Liver (tissue), 9 donors: ENCODE results near the gene NHP2. TPM values are rescaled to one million over a fixed set of nuclear protein-coding genes. Genes with fewer than 3 reads are reported as not detected.

ENCODE experiments used
- DNase-seq: peaks from one replicate; pipeline ENCODE4 v3.0.0-alpha.2; 2017; ENCODE audit warnings: low spot score
- H3K27ac ChIP-seq, 2 donors: one replicate each; pipeline ENCODE4 v1.7.0; 2013; ENCODE audit warnings: inconsistent platforms in 2 of 2, low read length in 2 of 2, control low read depth in 1 of 2, low read depth in 1 of 2, mild to moderate bottlenecking in 1 of 2
- H3K27me3 ChIP-seq, 4 donors: one replicate each; pipeline versions ENCODE4 v1.6.1 to v1.7.0; 2013; ENCODE audit warnings: low read length in 3 of 4, inconsistent platforms in 1 of 4, mild to moderate bottlenecking in 1 of 4, moderate library complexity in 1 of 4; ENCODE audit not compliant: control insufficient read depth in 4 of 4, insufficient read depth in 4 of 4
- H3K36me3 ChIP-seq, 4 donors: one replicate each; pipeline versions ENCODE4 v1.6.1 to v1.7.0; 2013; ENCODE audit warnings: low read length in 3 of 4, mild to moderate bottlenecking in 3 of 4, low read depth in 1 of 4, moderate library complexity in 1 of 4; ENCODE audit not compliant: control insufficient read depth in 4 of 4, insufficient read depth in 3 of 4
- H3K4me1 ChIP-seq, 4 donors: one replicate each; pipeline versions ENCODE4 v1.6.1 to v1.7.0; 2013; ENCODE audit warnings: low read length in 3 of 4, mild to moderate bottlenecking in 3 of 4, moderate library complexity in 1 of 4; ENCODE audit not compliant: control insufficient read depth in 4 of 4, insufficient read depth in 4 of 4
- H3K4me3 ChIP-seq, 3 donors: one replicate each; pipeline versions ENCODE4 v1.6.1 to v1.7.0; 2013; ENCODE audit warnings: low read length in 3 of 3, control low read depth in 1 of 3, low read depth in 1 of 3, mild to moderate bottlenecking in 1 of 3
- H3K9ac ChIP-seq, 2 donors: one replicate each; pipeline ENCODE4 v1.7.0; 2013; ENCODE audit warnings: low read length in 2 of 2, mild to moderate bottlenecking in 2 of 2, moderate library complexity in 2 of 2, control low read depth in 1 of 2, low read depth in 1 of 2
- H3K9me3 ChIP-seq, 4 donors: one replicate each; pipeline versions ENCODE4 v1.6.1 to v1.7.0; 2013; ENCODE audit warnings: low read length in 3 of 4; ENCODE audit not compliant: control insufficient read depth in 4 of 4
- ATF3 ChIP-seq: IDR thresholded peaks from 2 replicates; pipeline ENCODE4 v1.6.1; 2016; ENCODE audit warnings: antibody characterized with exemption
- CTCF ChIP-seq: fragments of 150-350 bp; IDR thresholded peaks from 2 replicates; pipeline ENCODE4 v1.5.1; 2017; ENCODE audit warnings: improper control_type of control experiment, low read depth, low read length; ENCODE audit not compliant: missing input control
- EGR1 ChIP-seq, 2 donors: IDR thresholded peaks; 2 replicates each; pipeline ENCODE4 v1.6.1; 2016 to 2018; ENCODE audit warnings: antibody characterized with exemption in 2 of 2, low read depth in 2 of 2
- FOXA1 ChIP-seq: IDR thresholded peaks from 2 replicates; pipeline ENCODE4 v1.6.1; 2016; ENCODE audit warnings: antibody characterized with exemption
- FOXA2 ChIP-seq: IDR thresholded peaks from 2 replicates; pipeline ENCODE4 v1.6.1; 2016; ENCODE audit warnings: antibody characterized with exemption
- GABPA ChIP-seq, 2 donors: IDR thresholded peaks in 1 of 2; conservative IDR thresholded peaks in 1 of 2; 2 replicates each; pipeline ENCODE4 v1.6.1; 2016; ENCODE audit warnings: antibody characterized with exemption in 2 of 2, mild to moderate bottlenecking in 1 of 2, moderate library complexity in 1 of 2
- HNF4A ChIP-seq, 2 donors: conservative IDR thresholded peaks; 2 replicates each; pipeline ENCODE4 v1.6.1; 2016; ENCODE audit warnings: antibody characterized with exemption in 2 of 2, mild to moderate bottlenecking in 2 of 2
- HNF4G ChIP-seq: IDR thresholded peaks from 2 replicates; pipeline ENCODE4 v1.6.1; 2016; ENCODE audit warnings: antibody characterized with exemption
- JUND ChIP-seq, 2 donors: IDR thresholded peaks; 2 replicates each; pipeline ENCODE4 v1.6.1; 2016; ENCODE audit warnings: antibody characterized with exemption in 2 of 2
- MAX ChIP-seq: IDR thresholded peaks from 2 replicates; pipeline ENCODE4 v1.6.1; 2016; ENCODE audit warnings: antibody characterized with exemption
- NR2F2 ChIP-seq: IDR thresholded peaks from 2 replicates; pipeline ENCODE4 v1.6.1; 2016; ENCODE audit warnings: antibody characterized with exemption
- RAD21 ChIP-seq, 2 donors: IDR thresholded peaks; 2 replicates each; pipeline ENCODE4 v1.6.1; 2016; ENCODE audit warnings: antibody characterized with exemption in 2 of 2, mild to moderate bottlenecking in 2 of 2
- REST ChIP-seq: IDR thresholded peaks from 2 replicates; pipeline ENCODE4 v1.6.1; 2016; ENCODE audit warnings: antibody characterized with exemption, mild to moderate bottlenecking
- RXRA ChIP-seq, 2 donors: IDR thresholded peaks; 2 replicates each; pipeline ENCODE4 v1.6.1; 2017 to 2018; ENCODE audit warnings: antibody characterized with exemption in 2 of 2, mild to moderate bottlenecking in 1 of 2
- YY1 ChIP-seq: IDR thresholded peaks from 2 replicates; pipeline ENCODE4 v1.6.1; 2016; ENCODE audit warnings: antibody characterized with exemption, mild to moderate bottlenecking
- WGBS: extraction: QIAGEN DNeasy Blood & Tissue Kit; methylation state at CpG from one replicate; pipeline ENCODE4 v1.1.7; 2013; 5-methylcytosine and 5-hydroxymethylcytosine counted together
- polyA plus RNA-seq, 2 donors: library from polyadenylated mRNA; stranded (reverse) in 1 of 2; unstranded in 1 of 2; fragments of 200-250 nt in 1 of 2; fragments of >200 nt in 1 of 2; fragmentation: Nextera tagmentation in 1 of 2; extraction: Ambion mirVana in 1 of 2; gene quantifications; one replicate each; pipeline versions ENCODE4 v1.2.1 to v1.2.3, GENCODE V29; 2013 to 2015
- total RNA-seq, 2 donors: library from RNA; depleted of rRNA; stranded (reverse); fragments of >200 nt; gene quantifications; one replicate each; pipeline ENCODE4 v1.2.3, GENCODE V29; 2014
- donor health status: healthy.
- donor health status: healthy.
- donor health status: healthy.
- donor health status: healthy.
- donor health status: healthy.

The NHP2 gene
- total and polyA plus RNA-seq, 4 donors, result 44.1 to 124 (median 62.6) TPM

GRCh38 chr5:178180141-178180863 is 26.6 kb upstream of the NHP2 start:
- Histone ChIP-seq H3K27me3 (peaks cover 0 to 2% (median 0%) of the 10 kb centered on the region in 4 donors), H3K4me1 (no peaks in the 10 kb centered on the region), H3K36me3 (no peaks in the 10 kb centered on the region), H3K9ac (no peak overlapping the region), H3K9me3 (no peaks in the 10 kb centered on the region), H3K27ac (no peak overlapping the region), H3K4me3 (no peak overlapping the region)
- WGBS, result 38% methylated on average over 9 of the region's 9 CpGs
- DNase-seq, result no peak
- TF ChIP-seq FOXA1 (no peak), REST (no peak), YY1 (no peak), JUND (IDR thresholded peaks at IDR 0.05) (no peak), CTCF (no peak), RAD21 (IDR thresholded peaks at IDR 0.05) (no peak), ATF3 (no peak), GABPA (IDR thresholded peaks at IDR 0.05 in 1 of 2, conservative IDR thresholded peaks at IDR 0.05 in 1 of 2) (no peak), RXRA (IDR thresholded peaks at IDR 0.05) (no peak), HNF4G (no peak), FOXA2 (no peak)

- Histone ChIP-seq H3K9ac (no peak overlapping the region), H3K36me3 (no peaks in the 10 kb centered on the region), H3K4me1 (no peaks in the 10 kb centered on the region), H3K9me3 (no peaks in the 10 kb centered on the region), H3K4me3 (no peak overlapping the region), H3K27me3 (peaks cover 0 to 2% (median 0%) of the 10 kb centered on the region in 4 donors), H3K27ac (no peak overlapping the region)
- DNase-seq, result no peak
- WGBS, result 87% methylated on average over 8 of the region's 8 CpGs
- TF ChIP-seq HNF4A (conservative IDR thresholded peaks at IDR 0.05), result no peak
Measured at GRCh38 chr5:178177569-178177968, 23.9 kb upstream of the NHP2 start.

- no peak overlapping the region for H3K9ac ChIP-seq
- peaks cover 0 to 2% (median 0%) of the 10 kb centered on the region in 4 donors for H3K27me3 ChIP-seq
- WGBS, result 74% methylated on average over 6 of the region's 6 CpGs
- DNase-seq, result no peak
- H3K9me3 ChIP-seq, result no peaks in the 10 kb centered on the region
- H3K4me1 ChIP-seq, result no peaks in the 10 kb centered on the region
- no peak overlapping the region for H3K27ac ChIP-seq
- no peak overlapping the region for H3K4me3 ChIP-seq
- H3K36me3 ChIP-seq, result no peaks in the 10 kb centered on the region
- TF ChIP-seq JUND (IDR thresholded peaks at IDR 0.05) (no peak), EGR1 (IDR thresholded peaks at IDR 0.05; ENCODE audit: low read depth in 2 of 2) (no peak), REST (no peak), MAX (no peak), HNF4A (conservative IDR thresholded peaks at IDR 0.05) (no peak), NR2F2 (no peak), FOXA2 (no peak), GABPA (IDR thresholded peaks at IDR 0.05 in 1 of 2, conservative IDR thresholded peaks at IDR 0.05 in 1 of 2) (no peak), CTCF (no peak)
Measured at GRCh38 chr5:178176791-178177190, 23.1 kb upstream of the NHP2 start.
